Activated CD8-positive, alpha-beta T cell treated with anti-CD3 and anti-CD28 coated beads for 36 hours (primary cell): ENCODE results near the gene COL24A1. TPM values are rescaled to one million over a fixed set of nuclear protein-coding genes. Genes with fewer than 3 reads are reported as not detected.
"Not testable (repeated sequence)": the region's sequence is repeated elsewhere in the genome, so short reads cannot be mapped to it uniquely, and the experiment has no call there.

Experiments
- ATAC-seq: fragments of 200-7000 bp; cut with Tn5 transposase; one replicate; pipeline ENCODE4 v1.10.0; 2021; ENCODE audit warnings: mild to moderate bottlenecking, moderate library complexity
- CTCF ChIA-PET: fragments of 350-600 bp; sonication (Branson Sonifier 250); formaldehyde crosslinking; loops from one replicate; lab custom pipeline; 2021; ENCODE audit warnings: antibody characterized with exemption; lab: Charles Lee
- POLR2A ChIA-PET: fragments of 350-600 bp; sonication (Branson Sonifier 250); formaldehyde crosslinking; loops from one replicate; lab custom pipeline; 2021; ENCODE audit warnings: antibody characterized with exemption; lab: Charles Lee
- DNase-seq: peaks from one replicate; pipeline ENCODE4 v3.0.0-alpha.2; 2020
- H3K27ac Mint-ChIP-seq: one replicate; pipeline ENCODE4 v1.8.0; 2021; ENCODE audit warnings: mild to moderate bottlenecking, mixed read lengths
- H3K27me3 Mint-ChIP-seq: one replicate; pipeline ENCODE4 v1.8.0; 2021; ENCODE audit warnings: mixed read lengths
- H3K36me3 Mint-ChIP-seq: one replicate; pipeline ENCODE4 v1.8.0; 2021; ENCODE audit warnings: low read depth, mixed read lengths
- H3K4me1 Mint-ChIP-seq: one replicate; pipeline ENCODE4 v1.8.0; 2021; ENCODE audit warnings: low read depth, mixed read lengths
- H3K4me3 Mint-ChIP-seq: one replicate; pipeline ENCODE4 v1.8.0; 2021; ENCODE audit warnings: mild to moderate bottlenecking, moderate library complexity, mixed read lengths
- H3K9me3 Mint-ChIP-seq: one replicate; pipeline ENCODE4 v1.8.0; 2021; ENCODE audit warnings: mixed read lengths
- intact Hi-C: fragments of 100-400 bp; cut with micrococcal nuclease; formaldehyde crosslinking; loops from one replicate; pipeline ENCODE4 v1.10.0; 2022
- total RNA-seq, 2 experiments: library from RNA; stranded (reverse); gene quantifications; one replicate each; pipeline ENCODE4 v1.2.3, GENCODE V29; 2021
- TF ChIP-seq, protein P1 (sequence below): fragments of 200-600 bp; IDR thresholded peaks from one replicate; pipeline ENCODE4 v1.8.0; 2022; ENCODE audit warnings: antibody characterized with exemption, mild to moderate bottlenecking

The COL24A1 gene
- total RNA-seq, 2 experiments from 2014 or later = not detected

DNA sequence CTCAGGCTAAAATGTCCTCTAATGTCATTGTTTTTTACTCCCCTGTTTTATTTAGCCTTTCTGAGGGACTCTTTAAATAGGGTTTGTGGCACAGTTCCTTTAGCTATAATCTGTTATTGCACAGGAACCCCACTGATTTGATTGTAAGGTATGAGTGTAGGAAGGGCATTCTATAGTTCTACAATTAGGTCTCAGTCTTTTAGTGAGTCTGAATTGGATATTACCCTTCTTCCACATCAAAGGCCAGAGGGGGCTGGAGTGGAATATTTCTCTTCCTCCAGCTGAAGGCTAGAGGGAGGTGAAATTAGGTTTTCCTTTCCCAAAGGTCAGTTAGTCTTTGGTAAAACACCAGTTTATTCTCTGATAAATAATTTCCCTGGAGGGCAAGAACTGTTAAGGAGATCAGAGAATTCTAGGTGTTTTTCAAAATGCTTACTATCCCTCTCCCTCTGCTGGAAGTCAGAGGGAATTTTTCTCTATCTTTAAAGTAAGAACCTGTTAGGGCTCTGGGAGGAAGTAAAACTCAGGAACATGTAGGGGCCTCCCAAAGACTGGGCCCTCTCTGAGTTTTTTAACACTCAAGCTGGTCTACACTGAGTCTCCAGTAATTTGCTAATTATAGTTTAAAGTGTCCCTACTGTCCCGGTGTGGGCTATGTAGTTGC lies 272.1 kb downstream of the COL24A1 start:
- DNase-seq = no peak
- Mint-ChIP-seq H3K27me3 (no peaks in the 10 kb centered on the region), H3K4me3 (no peak overlapping the region), H3K27ac (no peak overlapping the region), H3K4me1 (no peaks in the 10 kb centered on the region), H3K9me3 (no peaks in the 10 kb centered on the region), H3K36me3 (no peaks in the 10 kb centered on the region)
- POLR2A ChIA-PET = no interaction called here
- CTCF ChIA-PET = no interaction called here
- TF ChIP-seq, protein P1, sequence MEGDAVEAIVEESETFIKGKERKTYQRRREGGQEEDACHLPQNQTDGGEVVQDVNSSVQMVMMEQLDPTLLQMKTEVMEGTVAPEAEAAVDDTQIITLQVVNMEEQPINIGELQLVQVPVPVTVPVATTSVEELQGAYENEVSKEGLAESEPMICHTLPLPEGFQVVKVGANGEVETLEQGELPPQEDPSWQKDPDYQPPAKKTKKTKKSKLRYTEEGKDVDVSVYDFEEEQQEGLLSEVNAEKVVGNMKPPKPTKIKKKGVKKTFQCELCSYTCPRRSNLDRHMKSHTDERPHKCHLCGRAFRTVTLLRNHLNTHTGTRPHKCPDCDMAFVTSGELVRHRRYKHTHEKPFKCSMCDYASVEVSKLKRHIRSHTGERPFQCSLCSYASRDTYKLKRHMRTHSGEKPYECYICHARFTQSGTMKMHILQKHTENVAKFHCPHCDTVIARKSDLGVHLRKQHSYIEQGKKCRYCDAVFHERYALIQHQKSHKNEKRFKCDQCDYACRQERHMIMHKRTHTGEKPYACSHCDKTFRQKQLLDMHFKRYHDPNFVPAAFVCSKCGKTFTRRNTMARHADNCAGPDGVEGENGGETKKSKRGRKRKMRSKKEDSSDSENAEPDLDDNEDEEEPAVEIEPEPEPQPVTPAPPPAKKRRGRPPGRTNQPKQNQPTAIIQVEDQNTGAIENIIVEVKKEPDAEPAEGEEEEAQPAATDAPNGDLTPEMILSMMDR = no peak
- intact Hi-C loops = no loop called here
- no peak for ATAC-seq

DNA sequence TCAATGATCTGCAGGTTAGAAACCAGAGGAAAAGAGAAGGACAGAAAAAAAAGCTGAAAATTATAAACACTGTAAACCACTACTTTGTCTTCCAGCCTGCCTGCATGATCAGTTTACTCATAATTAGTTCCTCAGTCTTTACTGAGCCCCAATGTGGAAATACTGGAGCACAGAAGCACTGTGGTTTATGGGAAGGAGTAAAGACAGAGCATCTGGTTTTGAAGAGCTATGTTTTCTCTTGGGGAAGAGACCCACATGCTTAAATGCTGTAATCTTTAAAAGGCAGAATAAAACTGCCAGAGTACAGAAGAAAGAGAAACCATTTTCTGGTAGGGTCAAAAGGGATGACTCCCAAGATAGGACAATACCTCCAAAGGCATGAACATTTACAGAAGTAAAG lies 289.4 kb downstream of the COL24A1 start:
- CTCF ChIA-PET = no interaction called here
- Mint-ChIP-seq H3K27me3 (peaks cover 1% of the 10 kb centered on the region), H3K4me3 (no peak overlapping the region), H3K36me3 (no peaks in the 10 kb centered on the region), H3K4me1 (no peaks in the 10 kb centered on the region), H3K27ac (no peak overlapping the region), H3K9me3 (no peaks in the 10 kb centered on the region)
- TF ChIP-seq, protein P1 = no peak
- ATAC-seq = no peak
- POLR2A ChIA-PET = no interaction called here
- DNase-seq = no peak
- intact Hi-C loops = no loop called here

DNA sequence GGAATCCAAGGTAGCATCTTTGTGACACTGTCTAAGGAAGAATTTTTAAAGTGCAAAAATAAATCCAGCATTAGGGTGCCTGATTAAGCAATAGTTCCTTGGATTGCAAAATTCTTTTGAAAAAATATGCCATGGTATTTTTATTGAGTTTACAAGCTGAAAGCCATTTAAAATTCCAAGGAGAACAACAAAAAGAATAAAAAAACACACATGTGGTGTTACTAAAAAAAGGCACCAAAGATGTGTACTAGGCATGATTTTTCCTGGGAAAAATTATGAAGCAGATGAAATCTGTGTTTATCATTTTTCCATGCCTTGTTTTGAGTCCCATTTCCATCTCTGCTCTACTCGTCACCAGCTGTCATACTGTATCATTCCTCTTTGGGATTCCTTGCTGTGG lies 291.4 kb downstream of the COL24A1 start:
- no peak overlapping the region for H3K27ac Mint-ChIP-seq
- TF ChIP-seq, protein P1 = no peak
- ATAC-seq = no peak
- intact Hi-C loops = no loop called here
- no peak for DNase-seq
- H3K9me3 Mint-ChIP-seq = no peaks in the 10 kb centered on the region
- no peaks in the 10 kb centered on the region for H3K4me1 Mint-ChIP-seq
- peaks cover 1% of the 10 kb centered on the region for H3K27me3 Mint-ChIP-seq
- CTCF ChIA-PET = no interaction called here
- no peaks in the 10 kb centered on the region for H3K36me3 Mint-ChIP-seq
- no peak overlapping the region for H3K4me3 Mint-ChIP-seq
- POLR2A ChIA-PET = no interaction called here

DNA sequence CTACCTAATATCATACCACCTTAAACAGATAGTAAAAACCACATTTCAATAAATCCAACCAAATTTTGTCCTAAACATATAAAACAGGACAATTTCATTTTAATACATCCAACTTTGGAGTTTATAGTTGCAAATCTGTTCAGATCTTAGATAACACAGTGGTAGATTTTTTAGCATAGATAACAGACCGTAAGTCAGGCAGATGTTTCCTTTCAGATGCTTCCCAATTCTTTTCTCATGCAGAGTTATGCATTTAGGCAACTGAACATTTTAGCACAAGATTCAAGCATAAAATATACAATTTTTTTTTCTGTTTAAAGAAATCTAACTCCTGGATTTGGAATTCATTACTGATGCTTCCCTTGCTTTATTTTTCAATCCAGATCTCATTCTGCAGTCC lies 291.8 kb downstream of the COL24A1 start:
- no peak overlapping the region for H3K27ac Mint-ChIP-seq
- no peaks in the 10 kb centered on the region for H3K36me3 Mint-ChIP-seq
- intact Hi-C loops = no loop called here
- no peak overlapping the region for H3K4me3 Mint-ChIP-seq
- H3K9me3 Mint-ChIP-seq = no peaks in the 10 kb centered on the region
- DNase-seq (no peak), ATAC-seq (no peak)
- TF ChIP-seq, protein P1 = no peak
- ChIA-PET CTCF (no interaction called here), POLR2A (no interaction called here)
- H3K27me3 Mint-ChIP-seq = peaks cover 1% of the 10 kb centered on the region
- no peaks in the 10 kb centered on the region for H3K4me1 Mint-ChIP-seq

- DNase-seq, intact Hi-C loops, H3K4me1 Mint-ChIP-seq, ATAC-seq, H3K27me3 Mint-ChIP-seq, H3K9me3 Mint-ChIP-seq, H3K27ac Mint-ChIP-seq, CTCF ChIA-PET, POLR2A ChIA-PET, H3K4me3 Mint-ChIP-seq, H3K36me3 Mint-ChIP-seq: not testable (repeated sequence)
These were observed 292.9 kb downstream of the COL24A1 start for GRCh38 chr1:85863639-85864038.
